ENCODE measurements around the gene PROSER2.

The PROSER2 gene

GRCh38 chr10:11823122-11823988 is at the start of gene PROSER2:
TSS of gene PROSER2 (plus strand) at chr10:11823356. CDS start at chr10:11852078, 28,722 bp downstream.
- no peak for DNase-seq (ENCODE audit: low read depth)

- DNase-seq (ENCODE audit: low read depth) = no peak
Measured at GRCh38 chr10:11773761-11774441, 49.3 kb upstream of the PROSER2 start.

GRCh38 chr10:11775412-11775811 is 47.7 kb upstream of the PROSER2 start:
- DNase-seq (ENCODE audit: low read depth) = no peak

GRCh38 chr10:11776080-11776479 is 47.1 kb upstream of the PROSER2 start:
- DNase-seq (ENCODE audit: low read depth) = no peak

- DNase-seq (ENCODE audit: low read depth) = no peak
Measured at GRCh38 chr10:11781114-11781513, 42.0 kb upstream of the PROSER2 start.

GRCh38 chr10:11782793-11783557 is 40.2 kb upstream of the PROSER2 start:
- DNase-seq (ENCODE audit: low read depth) = no peak

- no peak for DNase-seq (ENCODE audit: low read depth)
Measured at GRCh38 chr10:11783558-11783865, 39.6 kb upstream of the PROSER2 start.

GRCh38 chr10:11787374-11787773 is 35.8 kb upstream of the PROSER2 start:
- no peak for DNase-seq (ENCODE audit: low read depth)

GRCh38 chr10:11787846-11788245 is 35.3 kb upstream of the PROSER2 start:
- DNase-seq (ENCODE audit: low read depth) = no peak

GRCh38 chr10:11789306-11789705 is 33.9 kb upstream of the PROSER2 start:
- DNase-seq (ENCODE audit: low read depth) = no peak

- no peak for DNase-seq (ENCODE audit: low read depth)
Measured at GRCh38 chr10:11789956-11790355, 33.2 kb upstream of the PROSER2 start.

- DNase-seq (ENCODE audit: low read depth) = peak; percentile 51
Measured at GRCh38 chr10:11793762-11794479, 29.2 kb upstream of the PROSER2 start.

GRCh38 chr10:11794566-11794965 is 28.6 kb upstream of the PROSER2 start:
- no peak for DNase-seq (ENCODE audit: low read depth)

GRCh38 chr10:11795101-11795920 is 27.8 kb upstream of the PROSER2 start:
- no peak for DNase-seq (ENCODE audit: low read depth)

- no peak for DNase-seq (ENCODE audit: low read depth)
Measured at GRCh38 chr10:11796474-11796873, 26.7 kb upstream of the PROSER2 start.

- no peak for DNase-seq (ENCODE audit: low read depth)
Measured at GRCh38 chr10:11797281-11797680, 25.9 kb upstream of the PROSER2 start.

GRCh38 chr10:11797847-11798633 is 25.1 kb upstream of the PROSER2 start:
- no peak for DNase-seq (ENCODE audit: low read depth)

GRCh38 chr10:11798845-11799735 is 24.1 kb upstream of the PROSER2 start:
- no peak for DNase-seq (ENCODE audit: low read depth)

- DNase-seq (ENCODE audit: low read depth) = no peak
Measured at GRCh38 chr10:11799736-11800080, 23.4 kb upstream of the PROSER2 start.
